ENCODE measurements around the gene GNB2.

GNB2 gene

GRCh38 chr7:100681491-100682227 lies 8.1 kb downstream of the GNB2 start:
- no peak for DNase-seq (ENCODE audit: low spot score)

DNA sequence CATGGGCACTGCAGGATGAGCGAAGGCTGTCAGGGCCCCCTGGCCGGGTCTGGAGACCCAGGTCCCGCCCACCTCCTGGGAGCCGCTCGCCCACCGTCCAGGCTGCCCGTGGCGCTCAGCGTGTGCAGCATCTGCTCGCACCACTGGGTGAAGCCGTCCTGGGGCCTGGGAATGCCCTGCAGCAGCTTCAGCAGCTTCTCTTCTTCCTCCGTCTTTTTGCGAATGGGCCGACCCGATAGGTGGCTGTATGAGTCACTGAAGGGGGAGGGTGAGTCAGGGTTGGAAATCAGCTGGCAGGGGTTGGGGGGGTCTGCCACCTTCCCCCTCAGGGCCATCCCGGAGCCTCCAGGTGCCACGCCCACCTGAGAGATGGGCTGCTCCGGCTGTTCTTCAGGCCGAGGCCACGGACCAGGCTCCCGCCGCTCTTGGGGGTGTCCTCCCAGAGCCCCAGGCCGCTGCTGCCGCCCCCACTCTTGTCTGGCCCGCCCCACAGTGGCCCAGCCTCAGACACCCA lies 8.7 kb downstream of the GNB2 start:
- peak; percentile 70 for DNase-seq (ENCODE audit: low spot score)

DNA sequence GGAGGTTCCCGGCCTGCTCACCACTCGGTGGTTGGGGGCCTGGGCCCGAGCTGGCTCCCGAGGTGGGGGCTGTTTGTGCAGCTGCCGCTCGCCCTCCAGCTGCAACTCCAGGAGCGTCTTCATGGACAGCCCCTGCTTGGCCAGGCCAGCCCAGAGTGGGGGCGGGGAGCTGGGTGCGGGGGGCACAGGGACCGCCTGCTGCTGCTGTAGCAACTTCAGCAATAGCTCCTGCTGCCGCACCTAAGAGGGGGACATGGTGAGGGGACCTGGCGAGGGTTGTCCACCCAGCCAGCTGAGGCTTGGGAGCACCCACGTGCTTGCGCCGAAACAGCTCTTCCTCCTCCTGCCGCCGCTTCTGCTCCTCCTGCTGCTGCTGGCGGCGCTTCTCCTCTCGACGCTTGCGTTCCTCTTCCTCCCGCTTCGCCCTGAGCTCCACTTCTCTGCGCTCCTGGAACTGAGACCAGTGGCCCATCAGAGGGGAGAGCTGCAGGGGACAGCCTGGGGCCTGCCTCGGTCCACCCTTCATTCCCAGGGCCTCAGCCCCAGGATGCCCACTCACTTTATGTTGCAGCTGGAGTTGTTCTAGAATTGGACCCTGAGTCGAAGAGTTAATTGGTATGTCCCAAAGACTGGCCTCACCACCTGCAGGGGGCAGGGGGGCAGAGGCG lies 9.6 kb downstream of the GNB2 start:
- no peak for DNase-seq (ENCODE audit: low spot score)

DNA sequence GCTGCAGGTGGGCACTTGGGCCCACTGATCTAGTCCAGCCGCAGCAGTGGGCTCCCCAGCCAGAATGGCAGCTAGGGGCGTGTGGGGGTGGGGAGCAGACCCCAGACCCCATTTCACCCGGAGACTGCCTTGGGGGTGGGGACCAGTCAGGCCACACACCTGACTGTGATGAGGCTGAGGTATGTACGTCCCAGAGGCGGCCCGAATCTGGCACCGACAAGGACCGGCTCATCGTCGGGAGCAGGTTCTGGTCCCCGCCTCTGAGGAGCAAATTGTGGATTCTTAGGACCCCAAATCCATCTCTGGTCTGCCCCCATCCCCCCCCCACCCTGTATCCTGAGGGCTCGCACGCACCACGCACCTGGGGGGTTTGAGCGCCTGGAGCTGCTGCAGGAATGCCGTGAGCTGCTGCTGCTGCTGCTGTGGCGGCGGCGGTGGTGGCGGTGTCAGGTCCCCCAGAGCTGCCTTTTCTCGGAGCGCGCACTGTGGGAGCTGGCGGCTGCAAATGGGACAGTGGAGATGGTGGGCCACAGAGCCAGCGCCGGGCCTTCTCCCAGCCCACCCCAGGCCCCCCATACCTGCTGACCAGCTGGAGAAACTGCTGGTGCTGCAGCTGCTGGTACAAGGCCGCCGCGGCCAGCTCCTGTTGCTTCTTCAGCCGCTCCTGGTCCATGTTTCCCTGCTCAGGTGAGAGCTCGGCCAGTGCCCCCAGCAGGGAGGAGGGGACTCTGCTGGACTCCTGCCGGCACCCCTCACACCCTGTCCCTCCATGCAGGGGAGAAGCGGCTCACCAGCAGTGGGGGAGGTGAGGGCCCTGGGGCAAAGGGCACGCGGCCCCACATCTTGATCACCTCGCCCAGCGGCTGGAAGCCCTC lies 10.4 kb downstream of the GNB2 start:
- DNase-seq (ENCODE audit: low spot score): no peak

GRCh38 chr7:100684534-100685042 lies 11.0 kb downstream of the GNB2 start:
- no peak for DNase-seq (ENCODE audit: low spot score)

GRCh38 chr7:100685049-100685605 lies 11.6 kb downstream of the GNB2 start:
- no peak for DNase-seq (ENCODE audit: low spot score)

- DNase-seq (ENCODE audit: low spot score): no peak
These were observed 12.1 kb downstream of the GNB2 start for GRCh38 chr7:100685631-100686145.

DNA sequence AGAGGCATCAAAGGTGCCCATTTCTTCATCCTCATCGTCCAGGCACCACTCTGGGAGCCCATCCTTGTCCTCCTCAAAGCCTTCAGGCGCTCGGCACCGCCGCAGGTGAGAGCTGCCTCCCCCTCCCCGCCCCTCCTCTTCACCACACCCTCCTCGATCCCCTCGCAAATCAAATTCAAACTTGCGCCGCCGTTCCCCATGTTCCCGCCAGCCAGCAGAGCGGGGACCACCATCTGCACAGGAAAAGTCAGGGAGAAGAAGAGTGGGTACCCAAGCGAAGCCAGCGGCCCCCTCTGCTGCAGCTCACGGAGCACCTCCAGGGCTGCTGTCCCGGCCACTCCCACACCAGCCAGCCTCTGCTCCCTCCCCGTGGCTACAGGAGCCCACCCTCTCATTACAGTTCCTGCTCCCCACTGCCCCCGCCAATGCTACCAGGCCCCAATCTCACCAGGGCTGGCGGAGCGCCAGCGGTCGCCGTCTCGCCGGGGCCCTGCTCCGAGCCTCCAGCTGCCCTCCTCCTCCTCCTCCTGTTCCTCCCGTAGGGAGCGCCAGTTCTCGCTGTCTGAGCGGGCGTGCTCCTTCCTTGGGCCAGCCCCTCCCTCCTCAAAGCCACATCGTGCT lies 12.8 kb downstream of the GNB2 start:
- DNase-seq (ENCODE audit: low spot score): no peak

GRCh38 chr7:100686822-100687211 lies 13.3 kb downstream of the GNB2 start:
- DNase-seq (ENCODE audit: low spot score): no peak

DNA sequence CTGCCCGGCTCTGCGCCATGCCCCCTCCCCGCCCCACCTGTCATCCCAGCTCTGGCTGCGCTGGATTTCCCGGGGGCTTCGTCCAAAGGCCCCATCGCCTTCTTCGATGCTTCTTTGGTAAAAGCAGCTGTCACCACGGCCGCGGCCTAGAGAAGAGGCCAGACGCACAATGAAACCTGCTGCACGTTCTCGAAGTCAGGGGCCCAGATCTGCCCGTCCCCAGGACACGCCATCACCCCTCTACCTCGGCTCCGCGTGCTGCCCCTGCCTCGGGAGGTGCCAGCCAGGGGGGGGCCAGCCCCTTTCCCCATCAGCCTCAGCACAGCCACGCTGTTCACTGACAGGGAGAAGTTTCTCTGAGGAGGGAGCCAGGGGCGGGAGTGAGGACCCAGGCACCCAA lies 13.7 kb downstream of the GNB2 start:
- DNase-seq (ENCODE audit: low spot score): no peak

DNA sequence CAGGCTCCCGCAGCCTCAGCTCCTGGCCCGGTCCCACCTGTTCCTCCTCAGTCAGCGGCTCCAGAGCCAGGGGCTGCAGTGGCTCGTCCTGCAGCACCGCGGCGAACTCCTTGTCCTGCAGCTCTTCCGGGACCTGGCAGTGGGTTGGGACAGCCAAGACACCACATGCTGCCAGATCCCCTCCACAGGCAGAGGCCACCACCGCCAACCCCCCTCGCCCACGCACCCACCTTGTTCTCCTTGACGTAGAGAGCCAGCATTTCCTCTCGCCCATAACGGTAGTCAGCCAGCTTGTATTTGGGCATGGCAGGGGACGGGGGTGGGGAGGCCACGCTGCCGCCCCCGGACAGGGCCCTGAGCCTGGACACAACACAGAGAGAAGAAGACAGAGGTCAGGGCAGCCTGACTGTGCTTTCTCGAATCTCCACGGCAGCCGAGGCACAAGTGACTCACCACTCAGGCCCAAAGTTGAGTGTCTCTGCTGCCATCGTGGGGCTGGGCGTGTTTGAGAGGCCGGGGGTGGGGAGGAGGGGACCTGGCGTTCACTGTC lies 14.3 kb downstream of the GNB2 start:
- DNase-seq (ENCODE audit: low spot score): no peak

DNA sequence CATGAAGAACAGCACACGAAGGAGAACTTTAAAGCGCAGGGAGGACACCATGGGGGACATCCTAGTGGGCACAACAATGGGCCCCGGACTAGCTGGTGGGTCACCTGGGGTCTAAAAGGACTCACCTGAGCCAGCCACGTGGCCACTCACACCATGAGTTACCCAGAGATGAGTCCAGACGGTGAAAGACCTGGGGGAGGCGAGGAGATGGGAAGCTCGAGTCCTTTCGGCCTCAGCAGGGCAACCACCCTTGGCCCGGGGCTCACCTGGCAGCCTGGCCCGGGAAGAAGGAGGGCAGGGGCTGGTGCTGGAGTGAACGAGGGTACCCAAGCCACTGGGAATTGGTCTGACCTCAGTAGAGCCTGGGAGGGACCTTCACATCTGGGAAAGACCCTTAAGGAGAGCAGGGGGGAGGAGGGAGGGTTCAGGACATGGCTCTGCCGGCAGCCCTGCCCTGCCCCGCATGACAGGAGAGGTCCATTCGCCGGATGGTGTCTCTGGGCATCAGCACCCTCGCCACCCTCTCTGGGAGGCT lies 14.9 kb downstream of the GNB2 start:
- no peak for DNase-seq (ENCODE audit: low spot score)

GRCh38 chr7:100689230-100690135 lies 15.9 kb downstream of the GNB2 start:
- DNase-seq (ENCODE audit: low spot score): no peak

- peak; percentile 88 for DNase-seq (ENCODE audit: low spot score)
These were observed 18.4 kb downstream of the GNB2 start for GRCh38 chr7:100691676-100692577.

DNA sequence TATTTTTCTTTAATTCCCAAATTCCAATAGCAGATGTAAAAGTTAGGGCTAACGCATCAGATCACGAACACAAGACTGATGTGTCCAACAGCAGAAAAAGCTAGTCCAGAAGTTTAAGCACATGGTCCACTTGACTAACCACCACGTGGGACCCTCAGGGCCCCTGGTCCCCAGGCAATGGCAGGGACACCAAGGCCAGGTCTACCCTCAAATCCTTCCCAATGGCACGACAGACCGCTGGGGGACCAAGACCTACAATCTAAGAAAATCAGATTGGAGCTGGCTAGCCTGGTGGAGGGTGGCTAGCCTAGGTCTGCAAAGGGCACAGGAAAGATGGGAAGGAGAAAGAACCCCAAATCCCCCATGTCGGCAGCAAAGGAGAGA lies 19.0 kb downstream of the GNB2 start:
- DNase-seq (ENCODE audit: low spot score): peak; percentile 63

DNA sequence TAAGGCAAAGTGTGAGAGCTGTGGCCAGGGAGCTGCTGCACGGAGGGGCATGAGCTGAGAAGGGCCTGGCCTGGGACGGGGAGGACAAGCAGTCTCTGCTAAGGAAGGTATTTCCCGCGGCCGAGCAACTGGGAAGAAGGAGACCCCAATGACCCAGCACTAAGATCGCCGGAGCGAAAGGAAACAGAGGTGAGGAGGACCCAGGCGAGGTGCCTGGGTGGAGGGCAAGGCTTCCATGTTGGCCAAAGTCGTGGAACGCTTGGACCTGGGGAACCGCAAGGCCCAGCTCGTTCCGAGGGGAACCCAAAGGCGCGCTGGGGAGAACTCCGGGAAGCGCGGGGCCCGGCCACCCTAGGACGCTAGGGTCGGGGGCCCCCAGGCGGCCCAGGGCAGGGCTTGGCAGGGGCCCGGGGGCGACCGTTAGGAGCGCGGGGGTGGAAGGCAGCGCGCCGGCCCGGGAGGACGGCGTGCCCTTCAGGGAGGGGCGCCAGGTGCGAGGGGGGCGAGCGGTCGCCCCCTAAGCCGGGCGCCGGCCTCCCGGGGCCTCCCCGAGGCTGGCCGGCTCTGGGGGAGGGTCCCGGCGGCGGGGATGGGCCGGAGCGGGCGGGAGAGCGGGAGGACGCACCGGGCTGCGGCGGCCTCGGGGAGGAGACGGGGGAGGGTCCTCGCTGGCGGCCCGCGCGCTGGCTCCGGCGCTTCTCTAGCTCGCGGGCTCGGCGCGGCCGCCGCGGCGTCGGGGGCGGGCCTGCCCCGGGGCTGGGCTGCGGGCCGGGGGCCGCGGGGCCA lies 20.0 kb downstream of the GNB2 start:
- no peak for DNase-seq (ENCODE audit: low spot score)

DNA sequence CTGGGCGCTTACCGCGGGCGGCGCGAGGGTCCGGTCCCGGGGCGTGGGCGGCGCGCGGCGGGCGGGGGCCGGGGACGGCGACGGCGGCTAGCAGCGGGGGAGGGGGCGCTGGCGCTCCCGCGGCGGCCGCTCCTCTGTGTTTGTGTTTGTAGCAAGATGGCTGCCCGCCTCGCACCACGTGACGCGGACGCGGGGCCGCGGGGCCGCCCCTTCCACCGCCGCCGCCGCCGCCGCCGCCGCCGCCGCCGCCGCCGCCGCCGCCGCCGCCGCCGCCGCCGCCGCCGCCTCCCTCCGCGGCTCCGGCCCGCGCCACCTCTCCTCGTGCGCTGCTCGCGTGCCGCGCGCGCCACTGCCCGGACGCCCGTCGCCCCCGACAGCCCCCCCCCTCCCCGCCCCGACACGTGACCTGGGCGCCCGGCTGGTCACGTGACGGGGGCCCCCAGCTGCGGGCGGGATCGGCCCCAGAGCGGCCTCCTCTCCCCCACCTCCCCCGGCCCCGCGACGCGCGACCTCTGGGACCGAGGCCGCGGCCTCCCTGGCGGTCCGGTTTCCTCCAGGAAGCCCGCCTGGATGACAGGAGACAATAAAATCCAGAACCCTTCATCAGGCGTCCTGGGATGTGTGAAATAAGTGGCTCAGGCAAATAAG lies 20.7 kb downstream of the GNB2 start, which contains the start of gene GIGYF1:
GIGYF1 (minus strand) TSS at position 153 of the 648 bp plus-strand sequence. CDS start 6,012 bp downstream, outside the sequence.
- DNase-seq (ENCODE audit: low spot score): peak; percentile 82

Data from RKO (cell line).